Measurements from ENCODE around the gene SPATA24. TPM values are rescaled to one million over a fixed set of nuclear protein-coding genes. Genes with fewer than 3 reads are reported as not detected.

Gene SPATA24
- total RNA-seq, 1 experiment from 2014 or later = 13.0 TPM

DNA sequence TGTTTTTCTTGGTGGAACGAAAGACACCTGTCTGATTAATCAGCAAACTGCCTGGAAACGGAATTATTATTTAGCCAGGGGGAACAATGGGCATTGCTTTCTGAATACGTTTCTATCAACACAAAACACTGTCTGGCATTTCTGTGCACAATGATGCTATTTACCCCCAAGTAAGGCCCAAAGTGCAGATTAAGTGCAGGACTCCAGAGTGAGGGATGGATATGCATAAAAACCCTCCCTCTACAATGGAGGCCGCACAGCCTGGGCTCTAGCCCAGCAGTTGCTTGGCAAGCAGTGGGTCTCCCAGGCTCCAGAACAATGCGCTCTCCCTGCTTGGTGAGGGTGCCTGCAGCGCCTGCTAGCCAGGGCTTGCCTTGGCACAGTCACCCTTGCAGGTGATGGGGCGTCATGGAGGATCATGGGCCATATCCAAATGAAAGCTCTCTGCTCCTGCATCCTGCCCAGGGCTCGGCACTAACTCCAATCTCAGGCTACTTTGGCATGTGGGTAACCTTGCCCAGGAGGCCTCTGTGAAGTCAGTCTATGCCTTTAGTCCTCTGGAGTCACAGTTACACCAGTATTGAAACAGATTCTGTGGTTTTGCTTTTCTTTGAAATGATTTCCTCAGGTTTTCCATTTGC is 11.5 kb upstream of the SPATA24 start:
- Mint-ChIP-seq H3K27ac (no peak overlapping the region), H3K4me3 (no peak overlapping the region), H3K4me1 (peaks cover 14 to 20% of the 10 kb centered on the region in 2 experiments), H3K27me3 (ENCODE audit: low read depth) (peaks cover 1% of the 10 kb centered on the region), H3K9me3 (no peaks in the 10 kb centered on the region), H3K36me3 (ENCODE audit: insufficient read depth in 1 of 3, low read depth in 3 of 3) (peaks cover 0 to 46% (median 32%) of the 10 kb centered on the region in 3 experiments; a peak in 5 of 7 replicates)
- WGBS (ENCODE audit: extremely low coverage, insufficient read length, low lambda C conversion rate) = no CpG with 5 or more reads among the region's 8 CpGs
- Histone ChIP-seq H4K20me1 (ENCODE audit: control insufficient read depth, insufficient read depth, insufficient read length) (no peaks in the 10 kb centered on the region), H2BK12ac (ENCODE audit: insufficient read length, low read depth, low read length) (no peak overlapping the region), H2AFZ (ENCODE audit: low read length) (no peak overlapping the region), H3K56ac (ENCODE audit: insufficient read length, low read depth, low read length) (no peak overlapping the region), H3K27me3 (ENCODE audit: insufficient read depth, low read length) (no peaks in the 10 kb centered on the region), H3K27ac (ENCODE audit: insufficient read length, low read depth, low read length) (no peak overlapping the region), H3K23me2 (ENCODE audit: insufficient read length, low read depth, low read length, poor library complexity, severe bottlenecking) (no peaks in the 10 kb centered on the region), H2BK20ac (ENCODE audit: low read depth, low read length, poor library complexity, severe bottlenecking) (no peak overlapping the region), H3K9me3 (ENCODE audit: control insufficient read depth, low read depth, low read length) (no peaks in the 10 kb centered on the region), H3K23ac (ENCODE audit: insufficient read length, low read depth, low read length) (no peak overlapping the region), H4K5ac (ENCODE audit: insufficient read length, low read depth, low read length) (no peak overlapping the region), H3K18ac (ENCODE audit: insufficient read length, low read depth, low read length) (no peak overlapping the region), H3K4ac (ENCODE audit: low read depth, low read length) (no peak overlapping the region), H2BK120ac (ENCODE audit: low read depth, low read length, poor library complexity, severe bottlenecking) (no peak overlapping the region), H2BK5ac (ENCODE audit: insufficient read length, low read length) (no peak overlapping the region), H3K4me1 (ENCODE audit: insufficient read depth, low read length) (no peaks in the 10 kb centered on the region), H4K8ac (replicated peaks; ENCODE audit: insufficient read length, low read depth, low read length) (no peak overlapping the region), H3K79me2 (ENCODE audit: insufficient read depth, low read length) (no peaks in the 10 kb centered on the region), H3T11ph (ENCODE audit: low read length) (no peak overlapping the region), H2BK15ac (ENCODE audit: low read depth, low read length) (no peak overlapping the region), H3K9ac (ENCODE audit: extremely low read depth, insufficient read length, low read length) (no peak overlapping the region), H3K14ac (ENCODE audit: insufficient read depth, low read length) (no peak overlapping the region; the same call in 1 of the 2 replicates), H3K4me2 (ENCODE audit: insufficient read depth, insufficient read length, low read length) (no peak overlapping the region), H3K79me1 (ENCODE audit: insufficient read depth, low read depth, low read length, poor library complexity, severe bottlenecking) (no peaks in the 10 kb centered on the region), H2AK5ac (ENCODE audit: insufficient read length, low read length) (no peak overlapping the region), H4K91ac (ENCODE audit: insufficient read length, low read depth, low read length) (no peak overlapping the region)
- TF ChIP-seq, protein P1, sequence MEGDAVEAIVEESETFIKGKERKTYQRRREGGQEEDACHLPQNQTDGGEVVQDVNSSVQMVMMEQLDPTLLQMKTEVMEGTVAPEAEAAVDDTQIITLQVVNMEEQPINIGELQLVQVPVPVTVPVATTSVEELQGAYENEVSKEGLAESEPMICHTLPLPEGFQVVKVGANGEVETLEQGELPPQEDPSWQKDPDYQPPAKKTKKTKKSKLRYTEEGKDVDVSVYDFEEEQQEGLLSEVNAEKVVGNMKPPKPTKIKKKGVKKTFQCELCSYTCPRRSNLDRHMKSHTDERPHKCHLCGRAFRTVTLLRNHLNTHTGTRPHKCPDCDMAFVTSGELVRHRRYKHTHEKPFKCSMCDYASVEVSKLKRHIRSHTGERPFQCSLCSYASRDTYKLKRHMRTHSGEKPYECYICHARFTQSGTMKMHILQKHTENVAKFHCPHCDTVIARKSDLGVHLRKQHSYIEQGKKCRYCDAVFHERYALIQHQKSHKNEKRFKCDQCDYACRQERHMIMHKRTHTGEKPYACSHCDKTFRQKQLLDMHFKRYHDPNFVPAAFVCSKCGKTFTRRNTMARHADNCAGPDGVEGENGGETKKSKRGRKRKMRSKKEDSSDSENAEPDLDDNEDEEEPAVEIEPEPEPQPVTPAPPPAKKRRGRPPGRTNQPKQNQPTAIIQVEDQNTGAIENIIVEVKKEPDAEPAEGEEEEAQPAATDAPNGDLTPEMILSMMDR (conservative IDR thresholded peaks at IDR 0.05) = no peak
- no peak for DNase-seq
